GM12872 (cell line): ENCODE data around the gene PTPN3.

Experiments
- CTCF ChIP-seq: IDR thresholded peaks from 3 replicates; pipeline ENCODE4 v1.5.1; 2011; ENCODE audit warnings: low read depth, mild to moderate bottlenecking, low read length, moderate library complexity; ENCODE audit not compliant: insufficient read depth

Gene PTPN3

GRCh38 chr9:109473329-109473728 is 24.8 kb downstream of the PTPN3 start:
- no peak for TF ChIP-seq CTCF

- TF ChIP-seq CTCF, result no peak
These were observed 26.4 kb downstream of the PTPN3 start for GRCh38 chr9:109471475-109472393.

- peak; percentile 95 for TF ChIP-seq CTCF
These were observed 28.3 kb downstream of the PTPN3 start for GRCh38 chr9:109469646-109470358.

- no peak for TF ChIP-seq CTCF
These were observed 29.2 kb downstream of the PTPN3 start for GRCh38 chr9:109468927-109469326.

GRCh38 chr9:109467936-109468335 is 30.2 kb downstream of the PTPN3 start:
- TF ChIP-seq CTCF, result no peak

GRCh38 chr9:109466623-109467590 is 31.2 kb downstream of the PTPN3 start:
- TF ChIP-seq CTCF, result no peak
